Endometrial microvascular endothelial cells (primary cell): ENCODE measurements around the gene PPP6R3. TPM values are rescaled to one million over a fixed set of nuclear protein-coding genes. Genes with fewer than 3 reads are reported as not detected.

Experiments
- in situ Hi-C: cut with HindIII; loops from 2 replicates; pipeline ENCODE4 v1.10.0; 2017; ENCODE audit warnings: low sequenced_read_pairs, low pct_unique_long_range_greater_than_20kb; ENCODE audit errors: inconsistent ontology term
- total RNA-seq: library from RNA; depleted of rRNA; stranded (reverse); fragments of >200 nt; gene quantifications from one replicate; pipeline ENCODE4 v1.2.3, GENCODE V29; 2015; ENCODE audit errors: inconsistent ontology term

PPP6R3 gene
- 101 TPM for total RNA-seq

GRCh38 chr11:68460741-68461574, at the start of gene PPP6R3:
TSS of gene PPP6R3 (plus strand) at chr11:68460752. CDS start at chr11:68537665, 76,913 bp downstream.
- in situ Hi-C loops, result no loop called here

- in situ Hi-C loops, result no loop called here
Observed at GRCh38 chr11:68411501-68411991, 49.0 kb upstream of the PPP6R3 start.

GRCh38 chr11:68412593-68413475, 47.7 kb upstream of the PPP6R3 start:
- in situ Hi-C loops, result no loop called here

- in situ Hi-C loops, result no loop called here
Observed at GRCh38 chr11:68413591-68413999, 47.0 kb upstream of the PPP6R3 start.

- in situ Hi-C loops, result no loop called here
Observed at GRCh38 chr11:68414496-68415221, 45.9 kb upstream of the PPP6R3 start.

- in situ Hi-C loops, result no loop called here
Observed at GRCh38 chr11:68416070-68416578, 44.4 kb upstream of the PPP6R3 start.

GRCh38 chr11:68418648-68419047, 41.9 kb upstream of the PPP6R3 start:
- in situ Hi-C loops, result no loop called here

GRCh38 chr11:68420171-68420570, 40.4 kb upstream of the PPP6R3 start:
- in situ Hi-C loops, result no loop called here

- in situ Hi-C loops, result no loop called here
Observed at GRCh38 chr11:68423481-68423880, 37.1 kb upstream of the PPP6R3 start.

GRCh38 chr11:68424101-68424632, 36.4 kb upstream of the PPP6R3 start:
- in situ Hi-C loops, result no loop called here

GRCh38 chr11:68424981-68425865, 35.3 kb upstream of the PPP6R3 start:
- in situ Hi-C loops, result no loop called here

- in situ Hi-C loops, result no loop called here
Observed at GRCh38 chr11:68425866-68426380, 34.6 kb upstream of the PPP6R3 start.

GRCh38 chr11:68429661-68430060, 30.9 kb upstream of the PPP6R3 start:
- in situ Hi-C loops, result no loop called here

GRCh38 chr11:68430384-68430783, 30.2 kb upstream of the PPP6R3 start:
- in situ Hi-C loops, result no loop called here

GRCh38 chr11:68430801-68431200, 29.8 kb upstream of the PPP6R3 start:
- in situ Hi-C loops, result no loop called here

GRCh38 chr11:68431984-68432645, 28.4 kb upstream of the PPP6R3 start:
- in situ Hi-C loops, result no loop called here

GRCh38 chr11:68432874-68433273, 27.7 kb upstream of the PPP6R3 start:
- in situ Hi-C loops, result no loop called here
